GM10248 (cell line): ENCODE measurements around the gene TMEM229B.

Experiments used
- CTCF ChIA-PET: fragments of 300-600 bp; sonication (Branson Sonifier 250); formaldehyde crosslinking; extraction: SDS; loops from one replicate; lab custom pipeline; 2021; ENCODE audit warnings: antibody characterized with exemption; lab: Yijun Ruan, JAX
- POLR2A ChIA-PET: fragments of 350-650 bp; sonication (Branson Sonifier 250); formaldehyde crosslinking; extraction: SDS; loops from one replicate; lab custom pipeline; 2020; ENCODE audit warnings: antibody characterized with exemption; lab: Yijun Ruan, JAX
- DNase-seq: peaks from one replicate; pipeline ENCODE4 v3.0.0; 2012; ENCODE audit errors: extremely low spot score
- TF ChIP-seq, protein P1 (sequence below): IDR thresholded peaks from 2 replicates; pipeline ENCODE4 v1.5.1; 2012; ENCODE audit warnings: mild to moderate bottlenecking, low read depth; ENCODE audit errors: extremely low read depth, missing control alignments, control extremely low read depth

TMEM229B gene

DNA sequence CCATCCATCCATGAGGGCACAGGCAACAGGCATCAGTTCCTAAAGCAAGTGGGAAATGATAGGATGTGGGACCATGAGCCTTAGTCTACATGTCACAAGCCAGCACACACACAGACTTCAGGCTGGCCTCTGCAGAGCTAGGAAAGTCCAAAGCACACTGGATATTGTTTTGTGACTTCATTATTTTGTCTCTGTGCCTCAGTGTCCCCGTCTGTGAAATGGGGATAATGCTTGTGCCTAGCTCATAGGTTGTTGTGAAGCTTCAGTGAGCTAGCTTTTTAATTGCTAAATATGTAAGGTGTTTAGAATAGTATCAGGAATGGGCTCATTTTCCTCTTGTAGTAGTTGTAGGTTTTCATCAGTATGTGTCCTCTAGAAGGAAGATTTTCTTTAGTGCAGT lies 49.6 kb downstream of the TMEM229B start:
- ChIA-PET CTCF (interaction anchor here (1.1 to 31.7 kb wide), 3 partner anchors 9 to 129 kb away, joined by 3 to 695 read pairs (median 69); no protein-coding TSS in a partner anchor), POLR2A (no interaction called here)
- DNase-seq = no peak
- TF ChIP-seq, protein P1, sequence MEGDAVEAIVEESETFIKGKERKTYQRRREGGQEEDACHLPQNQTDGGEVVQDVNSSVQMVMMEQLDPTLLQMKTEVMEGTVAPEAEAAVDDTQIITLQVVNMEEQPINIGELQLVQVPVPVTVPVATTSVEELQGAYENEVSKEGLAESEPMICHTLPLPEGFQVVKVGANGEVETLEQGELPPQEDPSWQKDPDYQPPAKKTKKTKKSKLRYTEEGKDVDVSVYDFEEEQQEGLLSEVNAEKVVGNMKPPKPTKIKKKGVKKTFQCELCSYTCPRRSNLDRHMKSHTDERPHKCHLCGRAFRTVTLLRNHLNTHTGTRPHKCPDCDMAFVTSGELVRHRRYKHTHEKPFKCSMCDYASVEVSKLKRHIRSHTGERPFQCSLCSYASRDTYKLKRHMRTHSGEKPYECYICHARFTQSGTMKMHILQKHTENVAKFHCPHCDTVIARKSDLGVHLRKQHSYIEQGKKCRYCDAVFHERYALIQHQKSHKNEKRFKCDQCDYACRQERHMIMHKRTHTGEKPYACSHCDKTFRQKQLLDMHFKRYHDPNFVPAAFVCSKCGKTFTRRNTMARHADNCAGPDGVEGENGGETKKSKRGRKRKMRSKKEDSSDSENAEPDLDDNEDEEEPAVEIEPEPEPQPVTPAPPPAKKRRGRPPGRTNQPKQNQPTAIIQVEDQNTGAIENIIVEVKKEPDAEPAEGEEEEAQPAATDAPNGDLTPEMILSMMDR = no peak

GRCh38 chr14:67436006-67436866 lies 52.3 kb downstream of the TMEM229B start:
- DNase-seq = no peak
- TF ChIP-seq, protein P1 = no peak
- CTCF ChIA-PET = interaction anchor here (1.4 to 31.7 kb wide), 3 partner anchors 8 to 132 kb away, joined by 7 to 695 read pairs (median 69); no protein-coding TSS in a partner anchor
- POLR2A ChIA-PET = no interaction called here

- POLR2A ChIA-PET = no interaction called here
- DNase-seq = no peak
- CTCF ChIA-PET = interaction anchor here (1.4 to 31.7 kb wide), 3 partner anchors 7 to 133 kb away, joined by 7 to 695 read pairs (median 69); no protein-coding TSS in a partner anchor
- TF ChIP-seq, protein P1 = no peak
Measured at GRCh38 chr14:67435603-67436002, 52.9 kb downstream of the TMEM229B start.

DNA sequence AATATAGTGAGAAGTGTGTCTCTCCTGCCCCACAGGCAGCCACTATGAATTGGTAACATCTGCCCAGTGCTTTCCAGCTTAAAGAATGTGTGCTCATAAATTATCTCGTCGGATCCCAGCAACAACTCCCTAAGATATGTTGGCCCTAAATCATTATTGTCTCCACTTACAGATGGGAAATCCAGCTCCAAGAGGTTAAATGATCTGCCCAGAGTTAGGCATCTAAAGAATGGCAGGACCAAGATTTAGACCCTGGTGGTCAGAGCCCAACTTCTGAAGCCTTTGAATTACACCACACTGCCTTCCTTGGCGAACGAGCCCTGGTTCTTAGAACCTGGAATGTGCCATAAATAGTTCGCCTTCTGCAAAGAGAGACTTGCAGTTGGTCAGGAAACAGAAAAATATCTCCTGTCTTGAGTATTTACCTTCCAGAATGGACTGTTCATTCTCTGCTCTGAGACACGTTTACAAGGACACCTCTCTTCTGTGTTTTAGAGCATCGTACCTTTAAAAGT lies 56.4 kb downstream of the TMEM229B start:
- CTCF ChIA-PET = interaction anchor here (1.1 to 31.7 kb wide), 3 partner anchors 12 to 272 kb away, joined by 5 to 695 read pairs (median 6); no protein-coding TSS in a partner anchor
- TF ChIP-seq, protein P1 = no peak
- POLR2A ChIA-PET = no interaction called here
- DNase-seq = no peak

DNA sequence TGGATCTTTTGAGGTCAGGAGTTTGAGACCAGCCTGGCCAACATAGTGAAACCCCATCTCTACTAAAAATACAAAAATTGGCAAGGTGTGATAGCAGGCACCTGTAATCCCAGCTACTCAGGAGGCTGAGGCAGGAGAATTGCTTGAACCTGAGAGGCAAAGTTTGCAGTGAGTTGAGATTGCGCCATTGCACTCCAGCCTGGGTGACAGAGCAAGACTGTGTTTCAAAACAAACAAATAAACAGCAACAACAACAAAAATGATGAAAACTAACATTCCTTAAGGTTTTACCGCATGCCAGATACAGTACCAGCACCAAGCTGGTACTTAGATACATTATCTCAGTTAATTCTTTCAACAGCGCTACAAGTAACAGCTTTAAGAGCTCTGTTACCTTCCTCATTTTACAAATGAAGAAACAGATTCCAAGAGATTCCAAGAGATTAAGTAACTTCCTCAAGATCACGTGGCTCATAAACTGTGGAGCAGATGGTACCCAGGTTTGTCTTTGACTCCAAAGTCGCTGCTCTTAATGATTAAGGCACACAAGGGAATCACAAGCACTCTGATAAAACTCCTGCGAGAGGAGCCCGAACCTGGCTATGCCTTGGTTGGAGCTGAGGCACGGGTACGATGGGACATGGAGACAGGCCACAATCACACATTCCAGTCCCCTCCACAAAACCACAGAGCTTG lies 58.9 kb downstream of the TMEM229B start:
- CTCF ChIA-PET = interaction anchor here (1.1 to 31.7 kb wide), 9 partner anchors 9 to 273 kb away, joined by 3 to 695 read pairs (median 41); partner anchors contain the start of genes PIGH and RDH12
- POLR2A ChIA-PET = no interaction called here
- TF ChIP-seq, protein P1 = no peak
- DNase-seq = no peak

DNA sequence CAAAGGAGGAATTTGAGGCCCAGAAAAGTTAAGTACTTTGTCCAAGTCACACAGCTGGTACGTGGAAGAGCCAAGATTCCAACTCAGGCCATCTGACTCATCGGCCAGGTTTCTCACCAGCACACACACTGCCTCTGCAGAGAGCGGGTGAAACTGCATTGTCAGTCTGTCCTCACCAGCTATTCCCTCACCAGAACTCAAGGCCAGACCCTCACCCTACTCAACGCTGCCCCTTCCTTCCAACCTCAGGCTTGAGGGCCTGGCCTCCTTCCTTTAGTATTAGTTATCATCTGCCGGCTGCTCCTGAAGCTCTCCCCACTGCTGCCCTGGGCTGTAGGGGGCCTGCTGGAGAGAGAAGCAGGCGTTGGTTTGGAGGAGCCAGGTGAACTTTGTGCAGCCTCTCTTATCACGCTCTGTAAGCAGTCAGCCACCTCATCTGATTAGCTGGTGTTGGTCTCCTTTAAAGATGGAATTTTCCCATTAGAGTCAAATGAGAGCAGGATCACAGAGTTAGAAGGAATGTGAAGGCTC lies 60.0 kb downstream of the TMEM229B start:
- no peak for DNase-seq
- TF ChIP-seq, protein P1 = no peak
- ChIA-PET POLR2A (interaction anchor here (1.2 kb wide), 1 partner anchor 143 kb away, joined by 3 read pairs; no protein-coding TSS in a partner anchor), CTCF (interaction anchor here (1.0 to 31.7 kb wide), 20 partner anchors 10 to 279 kb away, joined by 3 to 695 read pairs (median 16); partner anchors contain the start of genes PIGH, PLEK2 and RDH12)
